HG03064 (cell line): ENCODE results near the gene CKAP2L.
"Not testable (repeated sequence)": the region's sequence is repeated elsewhere in the genome, so short reads cannot be mapped to it uniquely, and the experiment has no call there.

Source experiments
- ATAC-seq: cut with Tn5 transposase; IDR thresholded peaks from one replicate; pipeline ENCODE4 v1.9.1; 2021; ENCODE audit warnings: low read depth; ENCODE audit not compliant: unreplicated experiment

CKAP2L gene

GRCh38 chr2:112713585-112713925 lies 50.9 kb downstream of the CKAP2L start:
- ATAC-seq = no peak

GRCh38 chr2:112712903-112713584 lies 51.4 kb downstream of the CKAP2L start:
- ATAC-seq = no peak

- ATAC-seq = no peak
Measured at GRCh38 chr2:112712465-112712864, 51.9 kb downstream of the CKAP2L start.

GRCh38 chr2:112710956-112711750 lies 53.3 kb downstream of the CKAP2L start:
- no peak for ATAC-seq

- no peak for ATAC-seq
Measured at GRCh38 chr2:112709703-112710102, 54.7 kb downstream of the CKAP2L start.

- no peak for ATAC-seq
Measured at GRCh38 chr2:112708968-112709367, 55.4 kb downstream of the CKAP2L start.

- not testable (repeated sequence) for ATAC-seq
Measured at GRCh38 chr2:112706947-112707346, 57.5 kb downstream of the CKAP2L start.

GRCh38 chr2:112706170-112706664 lies 58.2 kb downstream of the CKAP2L start:
- no peak for ATAC-seq

GRCh38 chr2:112705575-112705974 lies 58.8 kb downstream of the CKAP2L start:
- no peak for ATAC-seq

GRCh38 chr2:112703684-112704083 lies 60.7 kb downstream of the CKAP2L start:
- no peak for ATAC-seq

GRCh38 chr2:112701052-112701451 lies 63.4 kb downstream of the CKAP2L start:
- no peak for ATAC-seq

GRCh38 chr2:112699984-112700667 lies 64.3 kb downstream of the CKAP2L start:
- no peak for ATAC-seq

GRCh38 chr2:112698834-112699515 lies 65.4 kb downstream of the CKAP2L start:
- ATAC-seq = no peak

GRCh38 chr2:112694182-112694581 lies 70.2 kb downstream of the CKAP2L start:
- no peak for ATAC-seq

GRCh38 chr2:112693596-112693995 lies 70.8 kb downstream of the CKAP2L start:
- ATAC-seq = no peak

GRCh38 chr2:112692918-112693317 lies 71.5 kb downstream of the CKAP2L start:
- no peak for ATAC-seq

- peak; percentile 80 for ATAC-seq
Measured at GRCh38 chr2:112692495-112692911, 71.9 kb downstream of the CKAP2L start.

- no peak for ATAC-seq
Measured at GRCh38 chr2:112691881-112692281, 72.5 kb downstream of the CKAP2L start.

GRCh38 chr2:112690853-112691401 lies 73.5 kb downstream of the CKAP2L start:
- ATAC-seq = no peak

- ATAC-seq = no peak
Measured at GRCh38 chr2:112688086-112688880, 76.1 kb downstream of the CKAP2L start.
